GM23338 (cell line): Measurements from ENCODE around the gene PPP1R15B. TPM values are rescaled to one million over a fixed set of nuclear protein-coding genes. Genes with fewer than 3 reads are reported as not detected.

Source experiments
- ATAC-seq: fragments of 200-7000 bp; cut with Tn5 transposase; 3 replicates; pipeline ENCODE4 v1.9.1; 2020
- DNase-seq: peaks from one replicate; pipeline ENCODE4 v3.0.0-alpha.2; 2015; ENCODE audit warnings: low spot score
- H2AFZ ChIP-seq: fragments of 200-600 bp; sonication (generic); 2 replicates; pipeline ENCODE4 v1.8.0; 2016; ENCODE audit warnings: antibody characterized with exemption, mild to moderate bottlenecking, moderate library complexity
- H3F3A ChIP-seq: fragments of 200-600 bp; sonication (generic); replicated peaks from 2 replicates; pipeline ENCODE4 v1.8.0; 2017; ENCODE audit warnings: antibody characterized with exemption, mixed run types, low read depth
- H3K27ac ChIP-seq: fragments of 200-600 bp; sonication (generic); 2 replicates; pipeline ENCODE4 v1.6.1; 2016; ENCODE audit warnings: low read depth
- H3K27me3 ChIP-seq: fragments of 200-600 bp; sonication (generic); 2 replicates; pipeline ENCODE4 v1.8.0; 2016; ENCODE audit warnings: mild to moderate bottlenecking, mixed run types, moderate library complexity; ENCODE audit not compliant: insufficient read depth
- H3K36me3 ChIP-seq: fragments of 200-600 bp; sonication (generic); 2 replicates; pipeline ENCODE4 v1.8.0; 2016; ENCODE audit warnings: mild to moderate bottlenecking; ENCODE audit not compliant: insufficient read depth
- H3K4me1 ChIP-seq: fragments of 200-600 bp; sonication (generic); 2 replicates; pipeline ENCODE4 v1.8.0; 2016; ENCODE audit warnings: mild to moderate bottlenecking, moderate library complexity; ENCODE audit not compliant: insufficient read depth
- H3K4me2 ChIP-seq: fragments of 200-600 bp; sonication (generic); 2 replicates; pipeline ENCODE4 v1.7.1; 2017; ENCODE audit warnings: mixed run types
- H3K4me3 ChIP-seq: fragments of 200-600 bp; sonication (generic); 2 replicates; pipeline ENCODE4 v1.6.1; 2016; ENCODE audit warnings: mixed run types
- H3K79me2 ChIP-seq: fragments of 200-600 bp; sonication (generic); replicated peaks from 2 replicates; pipeline ENCODE4 v1.8.0; 2017; ENCODE audit warnings: mild to moderate bottlenecking; ENCODE audit not compliant: insufficient read depth
- H3K9me2 ChIP-seq: fragments of 200-600 bp; sonication (generic); 2 replicates; pipeline ENCODE4 v1.8.0; 2017; ENCODE audit not compliant: insufficient read depth
- H4K20me1 ChIP-seq: fragments of 200-600 bp; sonication (generic); replicated peaks from 2 replicates; pipeline ENCODE4 v1.8.0; 2017; ENCODE audit warnings: mild to moderate bottlenecking; ENCODE audit not compliant: insufficient read depth
- H3K27ac Mint-ChIP-seq: 2 replicates; pipeline ENCODE4 v1.8.0; 2020; ENCODE audit warnings: inconsistent platforms, mild to moderate bottlenecking, moderate library complexity, mixed read lengths
- H3K27me3 Mint-ChIP-seq: 3 replicates; pipeline ENCODE4 v1.8.0; 2022; ENCODE audit warnings: low read depth, mild to moderate bottlenecking, moderate library complexity, mixed read lengths, inconsistent platforms; ENCODE audit not compliant: insufficient read depth, poor library complexity
- H3K36me3 Mint-ChIP-seq: 3 replicates; pipeline ENCODE4 v1.8.0; 2021; ENCODE audit warnings: low read depth, mild to moderate bottlenecking, inconsistent platforms, moderate library complexity, mixed read lengths
- H3K4me1 Mint-ChIP-seq: 3 replicates; pipeline ENCODE4 v1.8.0; 2020; ENCODE audit warnings: mild to moderate bottlenecking, inconsistent platforms, mixed read lengths
- H3K4me3 Mint-ChIP-seq: 3 replicates; pipeline ENCODE4 v1.8.0; 2021; ENCODE audit warnings: moderate library complexity, mild to moderate bottlenecking, inconsistent platforms, mixed read lengths
- H3K9me3 Mint-ChIP-seq: 3 replicates; pipeline ENCODE4 v1.8.0; 2020; ENCODE audit warnings: moderate library complexity, mild to moderate bottlenecking, inconsistent platforms, mixed read lengths
- CREB1 ChIP-seq: fragments of 250-450 bp; sonication (Bioruptor Pico); IDR thresholded peaks from 2 replicates; pipeline ENCODE4 v1.5.0; 2020; ENCODE audit warnings: low read depth, mild to moderate bottlenecking, moderate library complexity
- EZH2 ChIP-seq: fragments of 200-600 bp; sonication (generic); IDR thresholded peaks from one replicate; pipeline ENCODE4 v1.8.0; 2017; ENCODE audit warnings: antibody characterized with exemption, mild to moderate bottlenecking, low read depth; ENCODE audit not compliant: unreplicated experiment
- EZH2phosphoT487 ChIP-seq: fragments of 200-600 bp; sonication (generic); IDR thresholded peaks from one replicate; pipeline ENCODE4 v1.8.1; 2018; ENCODE audit warnings: antibody characterized with exemption; ENCODE audit not compliant: unreplicated experiment
- JUNB ChIP-seq: IDR thresholded peaks from one replicate; pipeline ENCODE4 v1.6.1; 2016; ENCODE audit warnings: antibody characterized with exemption; ENCODE audit not compliant: unreplicated experiment
- POLR2AphosphoS5 ChIP-seq: IDR thresholded peaks from 2 replicates; pipeline ENCODE4 v1.6.1; 2016; ENCODE audit warnings: antibody characterized with exemption, low read depth
- STAT1 ChIP-seq: IDR thresholded peaks from one replicate; pipeline ENCODE4 v1.6.1; 2016; ENCODE audit warnings: antibody characterized with exemption; ENCODE audit not compliant: unreplicated experiment
- ZNF114 ChIP-seq: fragments of 250-450 bp; sonication (Bioruptor Pico); IDR thresholded peaks from 2 replicates; pipeline ENCODE4 v1.5.0; 2020; ENCODE audit warnings: mild to moderate bottlenecking, moderate library complexity
- ZNF331 ChIP-seq: fragments of 250-450 bp; sonication (Bioruptor Pico); IDR thresholded peaks from 2 replicates; pipeline ENCODE4 v1.5.0; 2020; ENCODE audit warnings: low read depth, mild to moderate bottlenecking, moderate library complexity
- polyA plus RNA-seq: library from polyadenylated mRNA; unstranded; fragments of >200 nt; fragmentation: Nextera tagmentation; extraction: Ambion mirVana; gene quantifications from 2 replicates; pipeline ENCODE4 v1.2.1, GENCODE V29; 2016
- total RNA-seq: library from RNA; depleted of rRNA; stranded (reverse); fragments of >200 nt; shearing (Covaris generic); gene quantifications from 2 replicates; pipeline ENCODE4 v1.2.3, GENCODE V29; 2014
- TF ChIP-seq, protein P1 (sequence below): IDR thresholded peaks from one replicate; pipeline ENCODE4 v1.6.1; 2018; ENCODE audit warnings: antibody characterized with exemption; ENCODE audit not compliant: unreplicated experiment
- TF ChIP-seq, protein P2 (sequence below), 2 experiments: fragments of 200-600 bp in 1 of 2; sonication (generic) in 1 of 2; conservative IDR thresholded peaks; 2 replicates each; pipeline versions ENCODE4 v1.5.1 to v1.6.1; 2016 to 2017; ENCODE audit warnings: antibody characterized with exemption in 2 of 2, low read depth in 2 of 2, mild to moderate bottlenecking in 2 of 2, moderate library complexity in 1 of 2
- TF ChIP-seq, protein P3 (sequence below): IDR thresholded peaks from 2 replicates; pipeline ENCODE4 v1.6.1; 2016; ENCODE audit warnings: antibody characterized with exemption

Gene PPP1R15B
- total and polyA plus RNA-seq, 2 experiments from 2014 or later, result 17.3 to 64.3 TPM

DNA sequence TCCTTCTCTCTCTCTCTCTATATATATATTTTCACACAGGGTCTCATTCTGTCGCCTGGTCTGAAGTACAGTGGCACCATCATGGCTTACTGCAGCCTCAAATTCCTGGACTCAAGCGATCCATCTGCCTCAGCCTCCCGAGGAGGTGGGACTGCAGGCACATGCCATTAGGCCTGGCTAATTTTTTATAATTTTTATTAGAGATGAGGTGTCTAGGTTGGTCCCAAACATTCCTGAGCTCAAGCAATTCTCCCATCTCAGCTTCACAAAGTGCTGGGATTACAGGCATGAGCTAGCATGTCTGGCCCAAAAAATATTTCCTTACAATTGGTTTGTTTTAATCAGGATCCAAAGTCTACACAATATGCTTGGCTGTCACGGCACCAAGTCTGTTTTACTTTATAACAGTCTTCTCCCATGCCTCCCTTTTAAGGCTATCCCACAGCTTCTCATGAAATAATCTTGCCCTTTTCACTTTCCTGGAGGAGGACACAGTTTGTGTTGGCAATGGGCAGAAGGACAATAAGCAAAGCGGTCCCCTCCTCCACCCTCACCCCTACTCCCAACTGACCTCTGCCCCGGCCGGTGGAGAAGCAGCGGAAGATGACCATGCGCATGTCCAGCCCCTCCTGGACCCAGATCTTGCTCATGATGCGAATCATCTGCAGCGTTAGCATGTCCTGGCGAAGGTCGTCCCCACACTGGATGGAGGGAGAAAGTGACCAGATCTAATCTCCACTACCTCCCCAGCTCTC, 28.2 kb upstream of the PPP1R15B start (continued):
- TF ChIP-seq, protein P1, sequence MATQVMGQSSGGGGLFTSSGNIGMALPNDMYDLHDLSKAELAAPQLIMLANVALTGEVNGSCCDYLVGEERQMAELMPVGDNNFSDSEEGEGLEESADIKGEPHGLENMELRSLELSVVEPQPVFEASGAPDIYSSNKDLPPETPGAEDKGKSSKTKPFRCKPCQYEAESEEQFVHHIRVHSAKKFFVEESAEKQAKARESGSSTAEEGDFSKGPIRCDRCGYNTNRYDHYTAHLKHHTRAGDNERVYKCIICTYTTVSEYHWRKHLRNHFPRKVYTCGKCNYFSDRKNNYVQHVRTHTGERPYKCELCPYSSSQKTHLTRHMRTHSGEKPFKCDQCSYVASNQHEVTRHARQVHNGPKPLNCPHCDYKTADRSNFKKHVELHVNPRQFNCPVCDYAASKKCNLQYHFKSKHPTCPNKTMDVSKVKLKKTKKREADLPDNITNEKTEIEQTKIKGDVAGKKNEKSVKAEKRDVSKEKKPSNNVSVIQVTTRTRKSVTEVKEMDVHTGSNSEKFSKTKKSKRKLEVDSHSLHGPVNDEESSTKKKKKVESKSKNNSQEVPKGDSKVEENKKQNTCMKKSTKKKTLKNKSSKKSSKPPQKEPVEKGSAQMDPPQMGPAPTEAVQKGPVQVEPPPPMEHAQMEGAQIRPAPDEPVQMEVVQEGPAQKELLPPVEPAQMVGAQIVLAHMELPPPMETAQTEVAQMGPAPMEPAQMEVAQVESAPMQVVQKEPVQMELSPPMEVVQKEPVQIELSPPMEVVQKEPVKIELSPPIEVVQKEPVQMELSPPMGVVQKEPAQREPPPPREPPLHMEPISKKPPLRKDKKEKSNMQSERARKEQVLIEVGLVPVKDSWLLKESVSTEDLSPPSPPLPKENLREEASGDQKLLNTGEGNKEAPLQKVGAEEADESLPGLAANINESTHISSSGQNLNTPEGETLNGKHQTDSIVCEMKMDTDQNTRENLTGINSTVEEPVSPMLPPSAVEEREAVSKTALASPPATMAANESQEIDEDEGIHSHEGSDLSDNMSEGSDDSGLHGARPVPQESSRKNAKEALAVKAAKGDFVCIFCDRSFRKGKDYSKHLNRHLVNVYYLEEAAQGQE, result no peak
- no peak for TF ChIP-seq JUNB
- TF ChIP-seq, protein P2, sequence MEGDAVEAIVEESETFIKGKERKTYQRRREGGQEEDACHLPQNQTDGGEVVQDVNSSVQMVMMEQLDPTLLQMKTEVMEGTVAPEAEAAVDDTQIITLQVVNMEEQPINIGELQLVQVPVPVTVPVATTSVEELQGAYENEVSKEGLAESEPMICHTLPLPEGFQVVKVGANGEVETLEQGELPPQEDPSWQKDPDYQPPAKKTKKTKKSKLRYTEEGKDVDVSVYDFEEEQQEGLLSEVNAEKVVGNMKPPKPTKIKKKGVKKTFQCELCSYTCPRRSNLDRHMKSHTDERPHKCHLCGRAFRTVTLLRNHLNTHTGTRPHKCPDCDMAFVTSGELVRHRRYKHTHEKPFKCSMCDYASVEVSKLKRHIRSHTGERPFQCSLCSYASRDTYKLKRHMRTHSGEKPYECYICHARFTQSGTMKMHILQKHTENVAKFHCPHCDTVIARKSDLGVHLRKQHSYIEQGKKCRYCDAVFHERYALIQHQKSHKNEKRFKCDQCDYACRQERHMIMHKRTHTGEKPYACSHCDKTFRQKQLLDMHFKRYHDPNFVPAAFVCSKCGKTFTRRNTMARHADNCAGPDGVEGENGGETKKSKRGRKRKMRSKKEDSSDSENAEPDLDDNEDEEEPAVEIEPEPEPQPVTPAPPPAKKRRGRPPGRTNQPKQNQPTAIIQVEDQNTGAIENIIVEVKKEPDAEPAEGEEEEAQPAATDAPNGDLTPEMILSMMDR (conservative IDR thresholded peaks at IDR 0.05; ENCODE audit: low read depth in 2 of 2), result no peak
- no peak for TF ChIP-seq CREB1 (CRISPR knock-in tag)
- TF ChIP-seq, protein P3, sequence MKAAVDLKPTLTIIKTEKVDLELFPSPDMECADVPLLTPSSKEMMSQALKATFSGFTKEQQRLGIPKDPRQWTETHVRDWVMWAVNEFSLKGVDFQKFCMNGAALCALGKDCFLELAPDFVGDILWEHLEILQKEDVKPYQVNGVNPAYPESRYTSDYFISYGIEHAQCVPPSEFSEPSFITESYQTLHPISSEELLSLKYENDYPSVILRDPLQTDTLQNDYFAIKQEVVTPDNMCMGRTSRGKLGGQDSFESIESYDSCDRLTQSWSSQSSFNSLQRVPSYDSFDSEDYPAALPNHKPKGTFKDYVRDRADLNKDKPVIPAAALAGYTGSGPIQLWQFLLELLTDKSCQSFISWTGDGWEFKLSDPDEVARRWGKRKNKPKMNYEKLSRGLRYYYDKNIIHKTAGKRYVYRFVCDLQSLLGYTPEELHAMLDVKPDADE, result no peak
- no peak for TF ChIP-seq ZNF331
- TF ChIP-seq STAT1, result no peak
- no peak for TF ChIP-seq EZH2
- no peak for TF ChIP-seq EZH2phosphoT487
- TF ChIP-seq ZNF114 (CRISPR knock-in tag), result no peak
- no peak for TF ChIP-seq POLR2AphosphoS5

DNA sequence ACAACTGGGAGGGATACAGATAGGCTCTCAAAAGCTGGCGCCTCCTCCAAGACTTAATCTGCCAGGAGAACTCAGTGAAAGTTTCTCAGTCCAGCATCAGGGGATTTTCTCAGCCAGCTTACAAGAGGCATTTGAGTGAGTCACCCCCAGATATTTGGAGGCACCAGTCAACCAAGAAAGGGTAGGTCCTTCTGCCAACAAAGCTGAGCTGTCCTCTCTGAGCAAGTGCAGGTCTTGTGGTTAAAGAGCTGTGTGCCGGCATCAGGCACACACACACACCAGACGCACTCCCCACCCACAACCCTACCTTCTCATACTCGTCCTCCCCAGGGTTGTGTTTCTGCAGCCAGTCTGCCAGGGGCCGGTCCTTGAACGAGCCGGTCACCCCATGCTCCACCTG, 27.0 kb upstream of the PPP1R15B start:
- H3K4me2 ChIP-seq, result no peak overlapping the region
- H3K9me3 Mint-ChIP-seq, result no peaks in the 10 kb centered on the region
- TF ChIP-seq, protein P3, result no peak
- TF ChIP-seq ZNF331 (no peak), STAT1 (no peak)
- TF ChIP-seq, protein P2 (conservative IDR thresholded peaks at IDR 0.05; ENCODE audit: low read depth in 2 of 2), result no peak
- TF ChIP-seq, protein P1, result no peak

More for the DNA sequence above, 27.0 kb upstream of the PPP1R15B start:
- Histone ChIP-seq H3K79me2 (no peaks in the 10 kb centered on the region), H3K27me3 (no peaks in the 10 kb centered on the region), H3K27ac (no peak overlapping the region), H3K36me3 (no peaks in the 10 kb centered on the region; the same call in 1 of the 2 replicates), H3F3A (no peaks in the 10 kb centered on the region), H4K20me1 (no peaks in the 10 kb centered on the region; the same call in 1 of the 2 replicates), H3K9me2 (no peaks in the 10 kb centered on the region), H3K4me3 (no peak overlapping the region), H3K4me1 (no peaks in the 10 kb centered on the region), H2AFZ (no peak overlapping the region)
- Mint-ChIP-seq H3K27me3 (no peaks in the 10 kb centered on the region), H3K36me3 (peaks cover 30% of the 10 kb centered on the region), H3K27ac (no peak overlapping the region), H3K4me1 (no peaks in the 10 kb centered on the region), H3K4me3 (no peak overlapping the region)
- ATAC-seq, result no peak
- no peak for DNase-seq
